COLO668 (cell line): ENCODE measurements around the gene SYT14.

Experiments used
- DNase-seq: peaks from one replicate; lab custom pipeline; 2025; ENCODE audit not compliant: unreplicated experiment; lab: John Stamatoyannopoulos, UW

Gene SYT14

DNA sequence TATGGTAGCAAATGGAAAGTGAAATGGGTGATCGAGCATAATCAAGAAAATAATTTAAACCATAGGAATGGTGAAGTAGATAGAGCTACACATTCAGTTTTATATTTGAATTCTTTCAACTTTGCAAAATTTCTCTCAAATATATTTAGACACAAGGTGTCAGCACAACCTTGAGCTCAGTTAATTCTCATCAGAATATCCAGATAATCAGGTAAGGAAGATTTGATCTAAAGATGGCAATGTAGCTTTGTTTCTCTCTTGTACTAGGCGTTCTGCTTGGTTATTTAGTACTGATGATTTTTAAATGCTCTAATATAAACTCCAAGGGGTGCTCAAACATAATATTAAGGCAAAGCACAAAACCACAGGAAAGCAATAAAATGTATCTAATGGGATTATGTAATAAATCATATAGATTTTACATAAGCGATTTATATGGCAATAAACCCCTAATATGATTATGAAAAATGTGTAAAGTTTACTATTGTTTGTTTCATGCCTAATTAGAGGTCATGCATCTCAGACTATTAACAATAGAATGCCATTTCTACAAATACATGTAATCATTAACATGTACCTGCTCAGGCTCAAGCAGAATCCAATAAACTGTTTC lies 262.2 kb downstream of the SYT14 start:
- no peak for DNase-seq

DNA sequence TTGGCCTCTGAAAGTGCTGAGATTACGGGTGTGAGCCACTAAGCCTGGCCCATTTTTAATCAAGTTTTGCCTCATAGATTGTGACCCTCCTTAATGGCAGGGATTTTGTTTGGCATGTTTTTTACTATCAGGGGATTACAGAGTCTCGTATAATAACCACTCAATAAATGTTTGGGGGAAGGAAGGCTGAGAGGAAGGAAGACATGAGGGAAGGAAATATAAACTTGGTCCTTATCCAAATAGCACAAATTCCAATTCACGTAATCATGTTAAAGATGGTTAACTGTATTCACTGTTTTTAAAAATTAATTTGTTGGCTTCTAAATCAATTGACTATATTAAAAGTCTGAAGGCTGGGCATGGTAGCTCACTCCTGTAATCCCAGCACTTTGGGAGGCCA lies 263.7 kb downstream of the SYT14 start:
- DNase-seq = no peak

DNA sequence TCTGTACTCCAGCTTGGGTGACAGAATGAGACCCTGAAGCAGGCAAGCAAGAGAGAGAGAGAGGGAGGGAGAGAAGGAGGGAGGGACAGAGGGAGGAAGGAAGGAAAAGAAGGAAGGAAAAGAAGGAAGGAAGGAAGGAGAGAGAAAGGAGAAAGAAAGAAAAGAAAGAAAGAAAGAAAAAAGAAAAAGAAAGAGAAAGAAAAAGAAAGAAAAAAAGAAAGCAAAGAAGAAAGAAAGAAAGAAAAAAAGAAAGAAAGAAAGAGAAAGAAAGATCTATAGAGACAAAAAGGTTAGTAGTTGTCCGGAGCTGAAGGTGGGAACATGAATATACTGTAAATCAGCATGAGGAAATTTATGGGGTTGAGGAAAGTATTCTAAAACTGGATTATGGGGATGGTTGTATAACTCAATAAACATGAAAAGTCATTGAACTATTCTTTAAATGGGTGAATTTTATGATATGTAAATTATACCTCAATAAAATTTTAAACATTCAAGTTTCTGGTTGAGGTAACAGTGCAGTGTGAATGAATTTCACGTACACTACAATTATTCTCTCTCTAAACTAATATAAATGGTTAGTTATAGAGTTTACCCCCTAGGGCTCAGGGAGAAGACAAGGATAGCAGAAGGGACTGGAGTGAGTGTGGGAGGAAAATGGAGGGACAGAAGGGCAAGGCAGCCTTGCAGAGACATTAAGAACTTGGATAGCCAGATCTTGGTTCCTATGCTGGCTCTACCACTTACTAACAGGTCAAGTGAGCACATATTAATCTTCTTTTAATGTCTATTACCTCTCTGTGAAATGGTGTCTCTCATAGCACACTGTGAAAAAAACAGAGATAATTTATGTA lies 269.8 kb downstream of the SYT14 start:
- DNase-seq = no peak

DNA sequence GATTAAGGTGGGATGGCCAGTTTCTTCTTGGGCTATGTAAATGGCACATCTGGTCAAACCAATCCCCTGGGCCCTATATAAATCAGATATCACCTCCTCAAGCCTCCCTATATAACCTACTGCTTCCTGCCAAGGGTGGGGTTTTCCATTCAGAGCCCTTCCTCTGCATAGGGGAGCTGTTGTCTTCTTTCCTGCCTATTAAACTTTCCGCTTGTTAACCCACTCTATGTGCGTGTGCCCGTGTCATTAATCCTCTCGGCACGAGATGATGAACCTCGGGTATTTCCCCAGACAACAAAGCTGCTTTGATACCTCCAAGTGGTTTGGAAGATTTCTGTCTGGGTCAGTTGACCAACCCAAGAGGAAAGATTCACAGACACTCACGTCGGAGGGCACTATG lies 275.3 kb downstream of the SYT14 start:
- no peak for DNase-seq

DNA sequence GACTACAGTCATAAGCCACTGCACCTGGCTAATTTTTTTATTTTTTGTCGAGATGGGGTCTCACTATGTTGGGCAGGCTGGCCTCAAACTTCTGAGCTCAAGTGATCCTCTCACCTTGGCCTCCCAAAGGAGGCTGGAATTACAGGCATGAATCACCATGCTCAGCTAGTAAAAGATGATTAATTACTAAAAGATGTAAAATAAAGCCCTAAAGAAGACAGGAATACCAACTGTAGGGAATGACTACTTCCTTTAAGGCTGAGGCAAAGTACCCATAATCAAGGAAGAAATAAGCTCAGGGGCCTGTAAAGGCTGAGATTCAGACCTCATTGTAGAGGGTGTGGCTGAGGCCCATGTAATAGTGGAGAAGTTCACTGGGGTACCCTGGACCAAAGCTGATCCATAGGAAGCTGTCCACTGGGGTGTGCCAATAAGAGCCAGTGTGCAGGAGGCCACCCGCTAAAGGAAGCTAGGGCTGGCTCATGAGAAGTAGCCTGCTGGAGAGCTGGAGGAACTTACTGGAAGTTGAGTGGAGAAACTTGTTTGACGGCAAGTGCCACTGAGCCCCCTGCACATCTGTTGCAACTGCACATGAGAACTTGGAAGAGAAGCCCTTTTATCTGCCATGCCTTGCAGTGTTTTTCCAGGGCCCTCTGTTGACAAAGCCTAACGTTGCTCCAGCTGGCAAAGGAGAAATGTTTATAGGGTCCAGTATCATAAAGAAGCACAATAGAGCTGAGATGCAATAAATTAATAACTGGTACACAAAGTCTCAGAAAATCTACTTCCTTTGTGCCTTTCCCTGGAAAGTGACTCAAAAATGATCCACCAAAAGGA lies 276.8 kb downstream of the SYT14 start:
- DNase-seq = no peak

DNA sequence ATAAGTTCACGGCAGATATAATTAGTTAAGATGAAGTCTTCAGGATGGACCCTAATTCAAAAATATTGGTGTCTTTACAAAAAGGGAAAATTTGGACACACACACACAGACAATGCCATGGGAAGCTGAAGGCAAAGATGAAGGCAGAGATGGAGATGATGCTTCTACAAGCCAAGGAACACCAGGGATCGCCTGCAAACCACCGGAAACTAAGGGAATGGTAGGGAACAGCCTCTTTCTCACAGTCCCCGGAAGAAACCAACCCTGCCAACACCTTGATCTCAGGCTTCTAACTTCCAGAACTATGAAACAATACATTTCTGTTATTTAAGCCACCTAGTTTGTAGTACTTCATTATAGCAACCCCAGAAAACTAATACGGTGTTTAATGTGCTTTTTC lies 279.5 kb downstream of the SYT14 start:
- no peak for DNase-seq

DNA sequence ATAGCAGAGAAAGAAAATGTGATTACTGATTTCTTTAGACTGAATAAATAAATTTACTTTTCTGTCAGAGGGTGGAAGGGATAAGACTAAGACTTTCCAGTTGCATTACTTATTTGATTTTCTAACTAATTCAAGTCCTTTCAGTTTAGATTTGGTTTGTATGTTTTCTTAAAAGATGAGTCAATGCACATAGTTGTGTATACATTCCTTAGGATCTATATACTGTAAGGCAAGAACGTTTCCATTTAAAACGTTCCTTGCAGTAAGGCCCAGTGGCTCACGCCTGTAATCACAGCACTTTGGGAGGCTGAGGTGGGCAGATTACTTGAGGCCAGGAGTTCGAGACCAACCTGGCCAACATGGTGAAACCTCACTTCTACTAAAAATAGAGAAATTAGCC lies 280.0 kb downstream of the SYT14 start:
- DNase-seq = no peak
